Activated T-cell treated with anti-CD3 and anti-CD28 coated beads for 4 hours (primary cell): ENCODE measurements around the gene ZNRF1.
"Not testable (repeated sequence)": the region's sequence is repeated elsewhere in the genome, so short reads cannot be mapped to it uniquely, and the experiment has no call there.

ENCODE experiments used
- DNase-seq: peaks from one replicate; pipeline ENCODE4 v3.0.0-alpha.2; 2020

Gene ZNRF1

GRCh38 chr16:74998481-74999218 lies at the start of gene ZNRF1:
ZNRF1 (plus strand) TSS chr16:74999024; CDS start chr16:74999672, 648 bp downstream.
- peak; percentile 73 for DNase-seq

GRCh38 chr16:74949309-74949708 lies 49.5 kb upstream of the ZNRF1 start:
- no peak for DNase-seq

GRCh38 chr16:74950511-74950910 lies 48.3 kb upstream of the ZNRF1 start:
- no peak for DNase-seq

DNA sequence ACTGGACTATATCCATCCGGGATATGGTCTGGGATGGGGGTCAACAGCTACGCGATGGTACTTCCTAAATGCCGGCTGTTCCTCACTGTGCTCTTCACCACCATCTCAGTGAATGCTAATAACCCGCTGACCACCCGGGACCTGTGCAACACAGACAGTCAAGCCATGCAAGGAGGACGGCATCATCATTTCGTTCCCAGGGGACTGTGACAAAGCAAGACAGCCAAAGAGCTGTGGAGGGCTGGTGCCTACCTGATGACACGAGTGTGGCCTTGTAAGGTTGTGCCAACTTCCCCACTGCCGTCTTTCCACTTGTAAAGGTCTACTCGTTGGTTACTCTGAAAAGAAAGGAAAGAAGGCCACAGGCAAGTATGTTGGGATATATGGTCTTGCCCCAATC lies 47.6 kb upstream of the ZNRF1 start:
- no peak for DNase-seq

DNA sequence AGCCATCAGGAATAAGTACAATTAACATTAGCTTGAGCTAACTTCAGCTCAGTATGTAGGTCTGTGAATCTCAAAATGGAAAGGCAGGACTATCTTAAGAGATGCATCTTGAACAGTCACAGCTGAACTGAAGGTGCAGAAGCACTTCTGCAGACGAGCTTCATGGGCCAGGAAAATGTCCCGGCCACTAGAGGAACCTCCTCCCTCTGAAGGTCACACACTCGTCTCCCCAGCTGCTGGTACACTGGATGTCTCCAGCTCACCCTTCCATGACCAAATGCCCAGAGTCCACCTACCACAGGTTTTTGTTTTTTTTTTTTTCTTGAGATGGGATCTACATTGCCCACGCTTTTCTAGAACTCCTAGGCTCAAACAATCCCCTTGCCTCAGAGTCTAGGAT lies 47.1 kb upstream of the ZNRF1 start:
- no peak for DNase-seq

DNA sequence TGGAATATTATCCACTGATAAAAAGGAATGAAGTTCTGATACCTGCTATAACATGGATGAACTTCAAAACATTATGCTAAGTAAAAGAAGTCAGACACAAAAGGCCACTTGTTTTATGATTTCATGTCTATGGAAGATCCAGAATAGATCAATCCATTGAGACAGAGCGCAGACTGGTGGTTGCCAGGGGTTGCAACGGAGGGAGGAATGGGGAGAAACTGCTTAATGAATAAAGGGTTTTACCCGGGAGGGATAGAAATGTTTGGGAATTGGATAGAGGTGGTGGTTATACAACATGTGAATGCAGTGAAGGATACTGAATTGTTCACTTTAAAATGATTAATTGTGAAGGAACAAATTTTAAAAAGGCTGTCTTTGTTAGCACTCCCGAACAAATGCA lies 44.1 kb upstream of the ZNRF1 start:
- DNase-seq: no peak

DNA sequence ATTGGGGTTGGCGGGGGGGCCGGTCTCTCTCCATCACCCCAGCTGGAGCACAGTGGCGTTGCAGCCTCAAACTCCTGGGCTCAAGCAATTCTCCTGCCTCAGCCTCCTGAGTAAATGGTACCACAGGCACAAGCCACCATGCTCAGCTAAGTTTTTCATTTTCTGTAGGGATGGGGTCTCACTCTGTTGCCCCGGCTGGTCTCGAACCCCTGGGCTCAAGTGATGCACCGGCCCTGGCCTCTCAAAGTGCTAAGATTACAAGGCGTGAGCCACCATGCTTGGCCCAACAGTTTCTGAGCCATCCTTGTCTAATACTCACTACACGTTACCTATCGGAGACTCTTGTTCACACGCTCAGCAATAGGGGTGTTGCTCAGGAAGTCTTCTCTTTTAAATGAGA lies 25.5 kb upstream of the ZNRF1 start:
- DNase-seq: no peak

- DNase-seq: no peak
Observed at GRCh38 chr16:74975591-74975990, 23.2 kb upstream of the ZNRF1 start.

- no peak for DNase-seq
Observed at GRCh38 chr16:74982256-74982655, 16.6 kb upstream of the ZNRF1 start.

DNA sequence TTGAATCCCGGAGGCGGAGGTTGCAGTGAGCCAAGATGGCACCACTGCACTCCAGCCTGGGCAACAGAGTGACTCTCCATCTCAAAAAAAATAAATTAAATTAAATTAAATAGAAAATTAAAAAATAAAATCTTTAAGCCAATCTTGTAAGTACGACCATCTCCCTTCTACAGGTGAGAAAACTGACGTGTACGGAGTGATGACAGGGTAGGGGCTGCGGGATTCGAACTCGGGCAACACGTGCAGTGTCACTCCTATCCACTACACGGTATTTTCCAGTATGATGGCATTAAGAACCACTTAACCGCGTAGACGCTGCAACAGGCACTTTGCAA lies 14.7 kb upstream of the ZNRF1 start:
- no peak for DNase-seq

GRCh38 chr16:74984529-74985296 lies 14.1 kb upstream of the ZNRF1 start, which contains the start of gene WDR59:
WDR59 (minus strand) TSS chr16:74985123; CDS start chr16:74985017, 106 bp downstream.
- peak; percentile 98 for DNase-seq

DNA sequence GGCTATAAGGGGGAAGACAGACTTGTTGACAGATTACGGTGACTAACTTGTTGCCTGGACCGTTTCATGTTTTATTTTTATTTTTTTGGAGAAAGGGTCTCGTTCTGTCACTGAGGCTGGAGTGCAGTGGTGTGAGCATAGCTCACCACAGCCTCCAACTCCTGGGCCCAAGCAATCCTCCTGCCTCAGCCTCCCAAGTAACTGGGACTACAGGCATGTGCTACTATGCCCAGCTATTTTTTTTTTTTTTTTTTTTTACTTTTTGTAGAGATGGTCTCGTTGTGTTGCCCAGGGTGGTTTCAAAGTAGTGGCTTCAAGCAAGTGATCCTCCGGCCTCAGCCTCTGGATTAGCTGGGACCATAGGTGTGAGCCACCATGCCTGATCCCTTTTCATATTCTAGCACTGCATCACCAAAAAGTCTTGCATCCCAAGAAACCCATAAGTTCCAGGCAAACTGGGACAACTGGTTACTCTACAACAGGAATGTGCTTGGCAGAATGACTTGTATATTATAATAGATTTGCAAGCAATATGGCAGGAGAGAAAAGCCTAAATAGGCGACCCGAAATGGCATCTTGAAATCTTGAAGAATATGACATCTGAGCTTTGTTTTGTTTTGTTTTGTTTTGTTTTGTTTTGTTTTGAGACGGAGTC lies 11.7 kb upstream of the ZNRF1 start:
- DNase-seq: no peak

GRCh38 chr16:74989864-74990263 lies 9.0 kb upstream of the ZNRF1 start:
- DNase-seq: not testable (repeated sequence)

DNA sequence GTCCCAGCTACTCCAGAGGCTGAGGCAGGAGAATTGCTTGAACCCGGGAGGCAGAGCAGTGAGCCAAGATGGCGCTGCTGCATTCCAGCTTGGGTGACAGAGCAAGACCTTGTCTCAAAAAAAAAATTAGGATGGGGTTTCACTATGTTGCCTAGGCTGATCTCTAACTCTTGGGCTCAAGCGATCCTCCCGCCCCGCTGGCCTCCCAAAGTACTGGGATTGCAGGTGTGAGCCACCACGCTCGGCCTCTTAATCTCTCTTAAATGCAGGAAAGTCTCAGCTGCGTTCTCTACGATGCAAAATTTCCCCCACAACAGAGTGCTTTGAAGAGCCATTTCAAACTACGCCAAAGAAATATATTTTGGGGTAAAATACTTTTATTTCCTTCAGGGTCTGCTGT lies 8.0 kb upstream of the ZNRF1 start:
- DNase-seq: no peak

DNA sequence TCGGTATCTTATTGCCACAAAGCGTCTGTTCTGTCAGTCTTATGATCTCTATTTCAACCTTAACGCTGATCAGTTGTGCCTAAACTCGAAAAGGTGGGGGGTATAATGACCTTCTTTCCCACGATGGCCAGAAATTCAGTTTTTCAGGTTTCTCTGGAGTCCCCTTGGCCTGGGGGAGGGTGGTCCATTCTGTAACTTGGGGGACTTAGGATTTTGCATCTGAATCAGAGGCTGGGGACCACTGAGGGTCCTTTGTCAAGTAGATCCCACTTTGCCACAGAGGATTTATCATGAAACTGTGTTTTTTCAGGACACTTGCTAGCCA lies 7.6 kb upstream of the ZNRF1 start:
- no peak for DNase-seq

GRCh38 chr16:74991593-74992403 lies 7.0 kb upstream of the ZNRF1 start:
- no peak for DNase-seq

DNA sequence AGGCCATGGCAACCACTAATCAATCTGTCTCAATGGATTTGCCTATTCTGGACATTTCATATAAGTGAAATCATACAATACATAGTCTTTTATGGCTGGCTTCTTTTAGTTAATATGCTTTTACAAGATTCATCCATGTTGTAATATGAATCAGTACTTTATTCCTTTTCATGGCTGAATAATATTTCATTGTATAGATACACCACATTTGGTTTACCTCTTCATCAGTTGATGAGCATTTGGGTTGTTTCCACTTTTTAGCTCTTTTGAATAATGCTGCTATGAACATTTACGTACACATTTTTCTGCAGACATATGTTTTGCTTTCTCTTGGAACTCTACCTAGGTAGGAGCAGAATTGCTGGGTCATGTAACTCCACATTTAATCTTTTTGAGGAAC lies 2.8 kb upstream of the ZNRF1 start:
- DNase-seq: no peak

- DNase-seq: no peak
Observed at GRCh38 chr16:74997042-74997491, 1.8 kb upstream of the ZNRF1 start.

DNA sequence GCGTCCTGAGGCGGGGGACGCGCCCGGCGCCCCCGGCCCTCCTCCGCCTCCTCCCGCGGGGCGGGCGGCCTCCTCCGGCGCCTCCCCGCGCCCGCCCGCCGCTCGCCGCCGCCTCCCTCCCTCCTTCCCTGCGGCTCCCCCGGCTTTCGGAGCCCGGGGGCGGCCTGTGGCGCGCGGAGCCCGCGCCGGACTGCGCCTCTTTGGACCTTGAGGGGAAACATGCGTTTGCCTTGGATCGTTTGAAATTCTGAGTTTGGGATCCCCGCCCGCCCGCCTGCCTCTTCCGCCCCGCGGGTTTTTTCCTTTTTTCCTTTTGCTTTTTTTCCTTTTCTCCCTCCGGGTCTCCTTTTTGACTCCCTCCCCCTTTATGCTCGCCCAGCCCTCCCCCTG lies 390 bp downstream of the ZNRF1 start:
- no peak for DNase-seq

GRCh38 chr16:74999609-75000480 lies 1.0 kb downstream of the ZNRF1 start:
- peak; percentile 27 for DNase-seq

- DNase-seq: no peak
Observed at GRCh38 chr16:75000481-75001081, 1.8 kb downstream of the ZNRF1 start.

- DNase-seq: no peak
Observed at GRCh38 chr16:75002474-75002873, 3.6 kb downstream of the ZNRF1 start.
